ENCODE measurements around the gene C4B.
A peak's percentile ranks its signal among the peaks of the same experiment; 100 is the strongest.

GRCh38 chr6:31971993-31972708 is 42.4 kb upstream of the C4B start, which contains the start of gene DXO:
- no peak for TF ChIP-seq JUN (IDR thresholded peaks at IDR 0.05; ENCODE audit: borderline replicate concordance, insufficient read depth, insufficient read length, low read depth)
- no peak for TF ChIP-seq POLR2A (IDR thresholded peaks at IDR 0.05; ENCODE audit: low read depth, low read length)
- peak; percentile 14 for TF ChIP-seq POLR2AphosphoS5 (IDR thresholded peaks at IDR 0.05; ENCODE audit: insufficient read depth, low read depth, low read length)
- TF ChIP-seq EZH2 (IDR thresholded peaks at IDR 0.05; ENCODE audit: borderline replicate concordance, low read depth, low read length, severe bottlenecking): no peak
- TF ChIP-seq CTCF (IDR thresholded peaks at IDR 0.05; ENCODE audit: extremely low read depth in 1 of 2, insufficient read depth in 1 of 2, low read depth in 1 of 2, low read length in 2 of 2): no peak
- peak; percentile 20 for TF ChIP-seq MAX (IDR thresholded peaks at IDR 0.05; ENCODE audit: insufficient read depth, insufficient read length)
- no peak for TF ChIP-seq GATA2 (IDR thresholded peaks at IDR 0.05; ENCODE audit: insufficient read depth, insufficient read length, low read depth, low read length)
